AG04450 (cell line): ENCODE measurements around the gene GPR37. TPM values are rescaled to one million over a fixed set of nuclear protein-coding genes. Genes with fewer than 3 reads are reported as not detected.

Experiments used
- CTCF ChIA-PET: fragments of 300-600, 350-600 bp; formaldehyde crosslinking; extraction: SDS; loops from one replicate; lab custom pipeline; 2022; ENCODE audit warnings: antibody characterized with exemption, inconsistent platforms; lab: Charles Lee
- POLR2A ChIA-PET: fragments of 350-600 bp; formaldehyde crosslinking; extraction: SDS; loops from one replicate; lab custom pipeline; 2021; ENCODE audit warnings: antibody characterized with exemption, inconsistent platforms; lab: Yijun Ruan, JAX
- DNase-seq: peaks from one replicate; pipeline ENCODE4 v3.0.0-alpha.2; 2011; ENCODE audit warnings: low read depth, low spot score
- H3K27ac ChIP-seq: one replicate; pipeline ENCODE4 v1.5.1; 2012; ENCODE audit warnings: low read depth, low read length, control low read depth
- H3K27me3 ChIP-seq: one replicate; pipeline ENCODE4 v1.6.0; 2012; ENCODE audit warnings: low read length; ENCODE audit not compliant: control insufficient read depth, insufficient read depth
- H3K4me3 ChIP-seq: 2 replicates; pipeline ENCODE4 v1.5.1; 2011; ENCODE audit warnings: mild to moderate bottlenecking, low read depth, low read length, control low read depth
- H3K9me3 ChIP-seq: 2 replicates; pipeline ENCODE4 v1.5.1; 2012; ENCODE audit warnings: low read length; ENCODE audit not compliant: control insufficient read depth, insufficient read depth
- CTCF ChIP-seq: IDR thresholded peaks from 2 replicates; pipeline ENCODE4 v1.5.1; 2011; ENCODE audit warnings: low read depth, low read length, control low read depth, inconsistent platforms
- polyA plus RNA-seq: library from polyadenylated mRNA; depleted of rRNA; stranded (reverse); fragments of >200 nt; gene quantifications from 2 replicates; pipeline ENCODE4 v1.2.3, GENCODE V29; 2011

Gene GPR37
- polyA plus RNA-seq, 1 experiment = 5.5 TPM

GRCh38 chr7:124785994-124786393 lies 20.4 kb upstream of the GPR37 start:
- no peak for DNase-seq
- Histone ChIP-seq H3K9me3 (no peaks in the 10 kb centered on the region), H3K4me3 (no peak overlapping the region), H3K27me3 (no peaks in the 10 kb centered on the region), H3K27ac (no peak overlapping the region)
- POLR2A ChIA-PET = no interaction called here
- CTCF ChIA-PET = interaction anchor here (0.7 to 7.1 kb wide), 12 partner anchors 8 to 685 kb away, joined by 3 to 110 read pairs (median 9); partner anchors contain the start of gene GPR37
- no peak for TF ChIP-seq CTCF

- no peak overlapping the region for H3K4me3 ChIP-seq
- POLR2A ChIA-PET = interaction anchor here (0.9 kb wide), 1 partner anchor 19 kb away, joined by 4 read pairs; the partner anchor contains the start of gene GPR37
These were observed 19.6 kb upstream of the GPR37 start for GRCh38 chr7:124784879-124785818.

GRCh38 chr7:124783271-124783670 lies 17.7 kb upstream of the GPR37 start:
- ChIA-PET POLR2A (no interaction called here), CTCF (interaction anchor here (0.6 to 7.1 kb wide), 5 partner anchors 15 to 629 kb away, joined by 3 to 110 read pairs (median 25); partner anchors contain the start of gene GPR37)
- TF ChIP-seq CTCF = no peak

More at GRCh38 chr7:124784879-124785818, 19.6 kb upstream of the GPR37 start:
- CTCF ChIA-PET = interaction anchor here (0.6 to 7.1 kb wide), 44 partner anchors 8 to 758 kb away, joined by 3 to 110 read pairs (median 4); partner anchors contain the start of gene GPR37
- TF ChIP-seq CTCF = peak; percentile 95
- no peaks in the 10 kb centered on the region for H3K27me3 ChIP-seq
- no peak overlapping the region for H3K27ac ChIP-seq
- peak; percentile 65 for DNase-seq
- no peaks in the 10 kb centered on the region for H3K9me3 ChIP-seq

GRCh38 chr7:124781907-124782734 lies 16.5 kb upstream of the GPR37 start:
- POLR2A ChIA-PET = no interaction called here
- Histone ChIP-seq H3K27me3 (no peaks in the 10 kb centered on the region), H3K27ac (no peak overlapping the region), H3K4me3 (no peak overlapping the region), H3K9me3 (no peaks in the 10 kb centered on the region)
- TF ChIP-seq CTCF = no peak
- CTCF ChIA-PET = interaction anchor here (0.6 to 7.1 kb wide), 5 partner anchors 14 to 628 kb away, joined by 3 to 110 read pairs (median 25); partner anchors contain the start of gene GPR37
- DNase-seq = no peak

More at GRCh38 chr7:124783271-124783670, 17.7 kb upstream of the GPR37 start:
- H3K27me3 ChIP-seq = no peaks in the 10 kb centered on the region
- no peak overlapping the region for H3K27ac ChIP-seq
- H3K4me3 ChIP-seq = no peak overlapping the region
- no peak for DNase-seq
- H3K9me3 ChIP-seq = no peaks in the 10 kb centered on the region
